Measurements from ENCODE around the gene NR3C2. TPM values are rescaled to one million over a fixed set of nuclear protein-coding genes. Genes with fewer than 3 reads are reported as not detected.

The NR3C2 gene
- polyA plus RNA-seq, 4 donors = 6.0 to 10.5 (median 9.2) TPM

DNA sequence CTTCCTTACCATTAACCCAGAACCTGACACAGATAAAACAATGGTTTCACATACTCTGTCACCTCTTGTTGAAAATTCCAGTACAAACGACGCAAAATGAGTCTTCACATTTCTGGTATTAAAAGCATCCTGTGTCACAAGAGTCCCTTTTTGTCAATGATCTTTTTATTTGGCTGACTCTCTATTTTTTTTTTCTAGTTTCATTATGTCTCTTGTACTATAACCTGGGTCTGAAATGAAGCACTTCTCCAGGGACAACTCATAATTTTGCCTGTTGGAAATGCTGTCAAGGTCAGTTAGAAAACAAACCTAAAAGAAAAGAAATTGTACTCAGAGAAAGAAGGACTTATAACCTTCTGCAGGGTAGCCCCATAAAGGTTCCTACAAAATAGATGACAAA, 93.1 kb downstream of the NR3C2 start:
- Histone ChIP-seq H3K9me3 (ENCODE audit: control insufficient read depth in 2 of 2, insufficient read depth in 1 of 2, low read depth in 1 of 2, low read length in 1 of 2) (no peaks in the 10 kb centered on the region), H3K36me3 (ENCODE audit: control insufficient read depth in 3 of 3, insufficient read depth in 2 of 3, low read depth in 1 of 3, low read length in 3 of 3) (no peaks in the 10 kb centered on the region), H3K4me1 (ENCODE audit: control insufficient read depth in 3 of 3, insufficient read depth in 2 of 3, low read depth in 1 of 3, low read length in 2 of 3) (peaks cover 2 to 12% (median 6%) of the 10 kb centered on the region in 3 donors), H3K27ac (ENCODE audit: low read depth in 1 of 3, low read length in 2 of 3) (no peak overlapping the region), H3K27me3 (ENCODE audit: control insufficient read depth in 3 of 3, insufficient read depth in 3 of 3, low read length in 3 of 3) (no peaks in the 10 kb centered on the region), H3K4me3 (ENCODE audit: low read depth in 1 of 3, low read length in 3 of 3) (no peak overlapping the region)
- no peak for FAIRE-seq
- DNase-seq = no peak
- 62 to 75% (median 73%) methylated on average over 2 of the region's 2 CpGs for WGBS, 3 donors

GRCh38 chr4:148346657-148347056, 95.6 kb downstream of the NR3C2 start:
- Histone ChIP-seq H3K36me3 (ENCODE audit: control insufficient read depth in 3 of 3, insufficient read depth in 2 of 3, low read depth in 1 of 3, low read length in 3 of 3) (no peaks in the 10 kb centered on the region), H3K4me3 (ENCODE audit: low read depth in 1 of 3, low read length in 3 of 3) (no peak overlapping the region), H3K27me3 (ENCODE audit: control insufficient read depth in 3 of 3, insufficient read depth in 3 of 3, low read length in 3 of 3) (no peaks in the 10 kb centered on the region), H3K9me3 (ENCODE audit: control insufficient read depth in 2 of 2, insufficient read depth in 1 of 2, low read depth in 1 of 2, low read length in 1 of 2) (no peaks in the 10 kb centered on the region), H3K4me1 (ENCODE audit: control insufficient read depth in 3 of 3, insufficient read depth in 2 of 3, low read depth in 1 of 3, low read length in 2 of 3) (peaks cover 2 to 12% (median 6%) of the 10 kb centered on the region in 3 donors), H3K27ac (ENCODE audit: low read depth in 1 of 3, low read length in 2 of 3) (no peak overlapping the region)
- FAIRE-seq (no peak), DNase-seq (no peak)
- 62 to 88% (median 85%) methylated on average over 2 of the region's 2 CpGs for WGBS, 3 donors

GRCh38 chr4:148345509-148345908, 96.7 kb downstream of the NR3C2 start:
- Histone ChIP-seq H3K27ac (ENCODE audit: low read depth in 1 of 3, low read length in 2 of 3) (no peak overlapping the region), H3K27me3 (ENCODE audit: control insufficient read depth in 3 of 3, insufficient read depth in 3 of 3, low read length in 3 of 3) (no peaks in the 10 kb centered on the region), H3K9me3 (ENCODE audit: control insufficient read depth in 2 of 2, insufficient read depth in 1 of 2, low read depth in 1 of 2, low read length in 1 of 2) (no peaks in the 10 kb centered on the region), H3K4me1 (ENCODE audit: control insufficient read depth in 3 of 3, insufficient read depth in 2 of 3, low read depth in 1 of 3, low read length in 2 of 3) (peaks cover 2 to 12% (median 6%) of the 10 kb centered on the region in 3 donors), H3K36me3 (ENCODE audit: control insufficient read depth in 3 of 3, insufficient read depth in 2 of 3, low read depth in 1 of 3, low read length in 3 of 3) (no peaks in the 10 kb centered on the region), H3K4me3 (ENCODE audit: low read depth in 1 of 3, low read length in 3 of 3) (no peak overlapping the region)
- peak in 1 of 2 donors; percentile 48 for DNase-seq
- peak; percentile 64 for FAIRE-seq
- 26 to 60% (median 31%) methylated on average over 5 of the region's 5 CpGs for WGBS, 3 donors

- Histone ChIP-seq H3K27ac (ENCODE audit: low read depth in 1 of 3, low read length in 2 of 3) (no peak overlapping the region), H3K4me3 (ENCODE audit: low read depth in 1 of 3, low read length in 3 of 3) (no peak overlapping the region), H3K36me3 (ENCODE audit: control insufficient read depth in 3 of 3, insufficient read depth in 2 of 3, low read depth in 1 of 3, low read length in 3 of 3) (no peaks in the 10 kb centered on the region), H3K4me1 (ENCODE audit: control insufficient read depth in 3 of 3, insufficient read depth in 2 of 3, low read depth in 1 of 3, low read length in 2 of 3) (peaks cover 2 to 10% (median 6%) of the 10 kb centered on the region in 3 donors), H3K27me3 (ENCODE audit: control insufficient read depth in 3 of 3, insufficient read depth in 3 of 3, low read length in 3 of 3) (no peaks in the 10 kb centered on the region), H3K9me3 (ENCODE audit: control insufficient read depth in 2 of 2, insufficient read depth in 1 of 2, low read depth in 1 of 2, low read length in 1 of 2) (no peaks in the 10 kb centered on the region)
- WGBS, 3 donors = 50 to 68% (median 67%) methylated on average over 1 of the region's 1 CpG
- no peak for DNase-seq
- FAIRE-seq = no peak
These were observed 97.3 kb downstream of the NR3C2 start for GRCh38 chr4:148344941-148345340.

DNA sequence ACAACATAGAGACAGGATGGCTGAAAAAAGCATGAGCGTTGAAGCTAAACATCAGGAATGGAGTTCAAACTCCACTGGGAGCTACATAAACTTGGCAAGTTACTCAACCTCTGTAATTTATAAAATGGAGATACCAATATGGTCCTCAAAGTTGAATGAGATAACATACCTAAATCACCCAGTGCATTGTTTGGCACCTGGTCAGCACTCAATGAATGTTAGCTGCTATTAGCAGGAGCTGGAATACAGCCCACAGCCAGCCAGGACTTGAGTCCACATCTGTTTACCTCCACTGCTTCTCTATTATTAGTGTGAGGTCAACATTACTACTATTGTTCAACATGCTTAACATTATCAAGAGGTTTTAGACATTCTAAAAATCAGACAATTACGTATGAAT, 97.9 kb downstream of the NR3C2 start:
- Histone ChIP-seq H3K36me3 (ENCODE audit: control insufficient read depth in 3 of 3, insufficient read depth in 2 of 3, low read depth in 1 of 3, low read length in 3 of 3) (no peaks in the 10 kb centered on the region), H3K27ac (ENCODE audit: low read depth in 1 of 3, low read length in 2 of 3) (no peak overlapping the region), H3K9me3 (ENCODE audit: control insufficient read depth in 2 of 2, insufficient read depth in 1 of 2, low read depth in 1 of 2, low read length in 1 of 2) (no peaks in the 10 kb centered on the region), H3K4me3 (ENCODE audit: low read depth in 1 of 3, low read length in 3 of 3) (no peak overlapping the region), H3K27me3 (ENCODE audit: control insufficient read depth in 3 of 3, insufficient read depth in 3 of 3, low read length in 3 of 3) (no peaks in the 10 kb centered on the region), H3K4me1 (ENCODE audit: control insufficient read depth in 3 of 3, insufficient read depth in 2 of 3, low read depth in 1 of 3, low read length in 2 of 3) (peaks cover 2 to 9% (median 6%) of the 10 kb centered on the region in 3 donors)
- FAIRE-seq = peak; percentile 79
- 20 to 49% (median 35%) methylated on average over 2 of the region's 2 CpGs for whole genome bisulfite sequencing, 3 donors
- DNase-seq = peak; percentile 36 to 88

DNA sequence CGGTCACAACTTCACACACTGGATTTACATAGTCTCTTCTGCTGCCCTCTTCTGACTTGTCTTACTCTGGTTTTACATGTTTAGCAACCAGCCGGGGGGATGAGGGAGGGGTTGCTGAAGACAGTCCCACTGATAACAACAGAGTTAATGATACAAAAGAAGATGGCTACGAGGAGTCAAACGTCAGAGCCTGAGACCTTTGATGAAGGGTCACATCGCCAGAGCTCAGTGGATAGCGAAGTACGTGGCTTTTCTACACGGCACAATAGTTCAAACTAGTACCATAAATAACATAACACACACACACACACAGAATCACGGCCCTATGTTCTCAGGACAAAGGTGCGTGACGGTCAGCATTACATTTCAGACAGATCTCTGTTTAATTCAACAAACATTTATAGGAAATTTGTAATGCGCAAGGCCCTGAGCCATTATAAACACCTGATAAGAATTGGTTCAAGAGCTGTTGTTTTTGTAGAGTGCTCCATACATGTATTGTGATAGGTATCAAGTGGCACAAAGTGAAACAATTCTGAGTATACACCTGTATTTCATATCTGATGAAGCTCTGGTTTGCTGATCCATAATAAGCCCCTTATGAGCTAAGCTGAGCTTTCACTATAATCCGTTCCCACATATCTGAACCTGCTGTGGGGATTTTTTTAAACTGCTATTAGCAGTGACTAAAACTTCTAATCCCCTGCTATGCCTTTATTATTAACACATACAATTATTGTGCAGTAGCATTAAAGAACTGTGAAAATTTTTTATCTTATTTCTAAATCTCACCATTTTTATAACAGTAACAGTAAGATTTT, 100.0 kb downstream of the NR3C2 start:
- WGBS, 3 donors = 69 to 77% (median 72%) methylated on average over 13 of the region's 13 CpGs
- H3K9me3 ChIP-seq (ENCODE audit: control insufficient read depth in 2 of 2, insufficient read depth in 1 of 2, low read depth in 1 of 2, low read length in 1 of 2) = no peaks in the 10 kb centered on the region
- DNase-seq (peak in 1 of 2 donors; percentile 11), FAIRE-seq (no peak)
- no peak overlapping the region for H3K4me3 ChIP-seq (ENCODE audit: low read depth in 1 of 3, low read length in 3 of 3)
- H3K4me1 ChIP-seq (ENCODE audit: control insufficient read depth in 3 of 3, insufficient read depth in 2 of 3, low read depth in 1 of 3, low read length in 2 of 3) = peaks cover 2 to 9% (median 6%) of the 10 kb centered on the region in 3 donors
- no peaks in the 10 kb centered on the region for H3K27me3 ChIP-seq (ENCODE audit: control insufficient read depth in 3 of 3, insufficient read depth in 3 of 3, low read length in 3 of 3)
- H3K27ac ChIP-seq (ENCODE audit: low read depth in 1 of 3, low read length in 2 of 3) = no peak overlapping the region
- H3K36me3 ChIP-seq (ENCODE audit: control insufficient read depth in 3 of 3, insufficient read depth in 2 of 3, low read depth in 1 of 3, low read length in 3 of 3) = no peaks in the 10 kb centered on the region

DNA sequence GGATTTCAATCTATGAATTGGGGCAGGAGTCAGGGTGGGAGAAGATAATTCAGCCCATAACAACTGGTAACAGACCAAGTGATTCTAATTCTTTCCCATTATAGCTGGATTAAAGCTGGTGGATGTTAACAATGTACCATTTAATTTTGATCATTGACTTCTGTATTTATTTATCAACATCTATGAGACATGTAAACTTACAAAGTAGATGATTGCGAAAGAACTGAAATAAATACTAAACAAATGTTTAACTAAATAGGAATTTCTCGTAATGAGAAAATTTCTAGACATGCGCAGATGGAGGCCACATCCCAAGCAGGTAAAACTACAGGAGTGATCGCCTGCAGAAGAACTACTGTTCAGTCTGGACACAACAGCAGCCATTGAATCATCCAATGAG, 107.1 kb downstream of the NR3C2 start:
- Histone ChIP-seq H3K36me3 (ENCODE audit: control insufficient read depth in 3 of 3, insufficient read depth in 2 of 3, low read depth in 1 of 3, low read length in 3 of 3) (no peaks in the 10 kb centered on the region), H3K4me3 (ENCODE audit: low read depth in 1 of 3, low read length in 3 of 3) (no peak overlapping the region), H3K4me1 (ENCODE audit: control insufficient read depth in 3 of 3, insufficient read depth in 2 of 3, low read depth in 1 of 3, low read length in 2 of 3) (no peaks in the 10 kb centered on the region), H3K27me3 (ENCODE audit: control insufficient read depth in 3 of 3, insufficient read depth in 3 of 3, low read length in 3 of 3) (no peaks in the 10 kb centered on the region), H3K27ac (ENCODE audit: low read depth in 1 of 3, low read length in 2 of 3) (no peak overlapping the region), H3K9me3 (ENCODE audit: control insufficient read depth in 2 of 2, insufficient read depth in 1 of 2, low read depth in 1 of 2, low read length in 1 of 2) (no peaks in the 10 kb centered on the region)
- 88 to 98% (median 91%) methylated on average over 4 of the region's 4 CpGs for WGBS, 3 donors
- no peak for DNase-seq
- FAIRE-seq = no peak

DNA sequence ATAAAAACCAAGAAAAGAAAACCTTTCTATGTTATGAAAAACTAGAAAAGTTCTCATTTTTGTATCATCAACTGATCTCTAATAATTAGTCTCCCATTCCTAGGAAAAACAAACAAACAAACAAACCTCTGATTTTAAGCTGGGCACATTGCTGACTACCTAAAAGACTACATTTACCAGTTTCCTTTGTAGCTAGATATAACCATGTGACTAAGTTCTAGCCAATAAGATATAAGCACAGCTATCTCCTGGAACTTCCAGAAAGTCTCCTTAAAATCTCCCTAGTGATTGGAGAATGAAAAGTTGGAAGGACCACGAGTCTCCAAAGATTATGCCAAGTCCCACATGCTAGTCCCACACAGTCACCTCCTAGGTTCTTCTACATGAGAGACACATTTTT, 108.9 kb downstream of the NR3C2 start:
- DNase-seq (no peak), FAIRE-seq (no peak)
- H3K27me3 ChIP-seq (ENCODE audit: control insufficient read depth in 3 of 3, insufficient read depth in 3 of 3, low read length in 3 of 3) = no peaks in the 10 kb centered on the region
- H3K36me3 ChIP-seq (ENCODE audit: control insufficient read depth in 3 of 3, insufficient read depth in 2 of 3, low read depth in 1 of 3, low read length in 3 of 3) = no peaks in the 10 kb centered on the region
- no peak overlapping the region for H3K27ac ChIP-seq (ENCODE audit: low read depth in 1 of 3, low read length in 2 of 3)
- no peaks in the 10 kb centered on the region for H3K9me3 ChIP-seq (ENCODE audit: control insufficient read depth in 2 of 2, insufficient read depth in 1 of 2, low read depth in 1 of 2, low read length in 1 of 2)
- WGBS, 3 donors = 78 to 94% (median 82%) methylated on average over 1 of the region's 1 CpG
- H3K4me1 ChIP-seq (ENCODE audit: control insufficient read depth in 3 of 3, insufficient read depth in 2 of 3, low read depth in 1 of 3, low read length in 2 of 3) = no peaks in the 10 kb centered on the region
- no peak overlapping the region for H3K4me3 ChIP-seq (ENCODE audit: low read depth in 1 of 3, low read length in 3 of 3)

DNA sequence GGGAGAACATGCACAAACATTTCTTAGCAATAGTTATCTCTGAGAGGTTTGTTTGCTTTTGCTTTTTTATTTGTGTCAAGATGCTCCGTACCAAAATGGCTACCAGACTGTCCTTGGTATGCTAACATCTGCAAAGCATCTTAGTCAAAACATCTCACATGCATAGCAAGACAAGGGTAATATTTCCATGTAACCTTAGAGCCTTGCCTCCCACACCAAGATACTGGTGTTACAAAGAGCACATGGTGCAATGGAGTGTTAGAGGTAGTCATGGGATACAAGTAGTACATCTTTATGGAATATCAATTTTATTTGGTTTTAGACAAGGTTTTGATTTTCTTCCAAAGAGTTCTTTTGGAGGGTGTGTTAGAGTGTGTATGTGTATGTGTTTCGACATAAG, 109.7 kb downstream of the NR3C2 start:
- no peaks in the 10 kb centered on the region for H3K9me3 ChIP-seq (ENCODE audit: control insufficient read depth in 2 of 2, insufficient read depth in 1 of 2, low read depth in 1 of 2, low read length in 1 of 2)
- FAIRE-seq (no peak), DNase-seq (no peak)
- no peaks in the 10 kb centered on the region for H3K36me3 ChIP-seq (ENCODE audit: control insufficient read depth in 3 of 3, insufficient read depth in 2 of 3, low read depth in 1 of 3, low read length in 3 of 3)
- 78 to 95% (median 82%) methylated on average over 2 of the region's 2 CpGs for WGBS, 3 donors
- no peak overlapping the region for H3K27ac ChIP-seq (ENCODE audit: low read depth in 1 of 3, low read length in 2 of 3)
- H3K27me3 ChIP-seq (ENCODE audit: control insufficient read depth in 3 of 3, insufficient read depth in 3 of 3, low read length in 3 of 3) = no peaks in the 10 kb centered on the region
- H3K4me1 ChIP-seq (ENCODE audit: control insufficient read depth in 3 of 3, insufficient read depth in 2 of 3, low read depth in 1 of 3, low read length in 2 of 3) = no peaks in the 10 kb centered on the region
- H3K4me3 ChIP-seq (ENCODE audit: low read depth in 1 of 3, low read length in 3 of 3) = no peak overlapping the region
